ENCODE measurements around the gene NUP93. TPM values are rescaled to one million over a fixed set of nuclear protein-coding genes. Genes with fewer than 3 reads are reported as not detected.
A peak's percentile ranks its signal among the peaks of the same experiment; 100 is the strongest.

Gene NUP93
- total and polyA plus RNA-seq, 2 experiments from 2014 or later, result 23.5 to 35.7 TPM

DNA sequence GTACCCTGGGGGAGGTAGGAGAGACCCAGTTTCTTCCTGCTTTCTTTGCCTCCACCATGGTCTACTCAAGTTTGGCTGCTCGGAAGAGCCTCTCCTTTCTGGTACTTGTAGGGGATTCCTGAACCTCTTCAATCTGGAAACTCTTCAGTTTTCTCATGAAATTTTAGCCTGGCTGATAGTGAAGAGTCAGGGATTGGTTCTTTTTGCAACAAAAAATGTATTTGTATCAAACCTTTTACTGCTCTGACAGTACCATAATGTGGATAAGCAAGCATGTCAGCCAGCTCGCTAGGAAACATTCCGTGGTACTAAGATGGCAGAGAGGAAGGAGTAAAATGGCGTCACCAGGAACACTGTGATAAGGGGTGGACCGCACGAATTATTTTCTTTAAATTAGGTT, 55.4 kb downstream of the NUP93 start:
- Histone ChIP-seq H3K27me3 (no peaks in the 10 kb centered on the region), H3K9me2 (replicated peaks; ENCODE audit: insufficient read depth) (no peaks in the 10 kb centered on the region), H4K20me1 (ENCODE audit: insufficient read depth, poor library complexity, severe bottlenecking) (no peaks in the 10 kb centered on the region), H3K4me2 (no peak overlapping the region), H3K79me2 (peaks cover 6% of the 10 kb centered on the region), H3K27ac (no peak overlapping the region), H3K36me3 (replicated peaks; ENCODE audit: insufficient read depth, low read depth) (no peaks in the 10 kb centered on the region), H3K4me1 (ENCODE audit: insufficient read depth) (peaks cover 10% of the 10 kb centered on the region), H2AFZ (no peak overlapping the region), H3K4me3 (no peak overlapping the region), H3K9me3 (ENCODE audit: low read depth) (no peaks in the 10 kb centered on the region)
- 90% methylated on average over 6 of the region's 6 CpGs for WGBS (ENCODE audit: low lambda C conversion rate, missing lambda C conversion rate)
- DNase-seq (ENCODE audit: low spot score), result no peak
- no peak for TF ChIP-seq EZH2phosphoT487 (IDR thresholded peaks at IDR 0.05; ENCODE audit: low read depth, severe bottlenecking, unreplicated experiment)
- no peak for TF ChIP-seq EZH2 (IDR thresholded peaks at IDR 0.05; ENCODE audit: borderline replicate concordance)
- TF ChIP-seq, protein P1, sequence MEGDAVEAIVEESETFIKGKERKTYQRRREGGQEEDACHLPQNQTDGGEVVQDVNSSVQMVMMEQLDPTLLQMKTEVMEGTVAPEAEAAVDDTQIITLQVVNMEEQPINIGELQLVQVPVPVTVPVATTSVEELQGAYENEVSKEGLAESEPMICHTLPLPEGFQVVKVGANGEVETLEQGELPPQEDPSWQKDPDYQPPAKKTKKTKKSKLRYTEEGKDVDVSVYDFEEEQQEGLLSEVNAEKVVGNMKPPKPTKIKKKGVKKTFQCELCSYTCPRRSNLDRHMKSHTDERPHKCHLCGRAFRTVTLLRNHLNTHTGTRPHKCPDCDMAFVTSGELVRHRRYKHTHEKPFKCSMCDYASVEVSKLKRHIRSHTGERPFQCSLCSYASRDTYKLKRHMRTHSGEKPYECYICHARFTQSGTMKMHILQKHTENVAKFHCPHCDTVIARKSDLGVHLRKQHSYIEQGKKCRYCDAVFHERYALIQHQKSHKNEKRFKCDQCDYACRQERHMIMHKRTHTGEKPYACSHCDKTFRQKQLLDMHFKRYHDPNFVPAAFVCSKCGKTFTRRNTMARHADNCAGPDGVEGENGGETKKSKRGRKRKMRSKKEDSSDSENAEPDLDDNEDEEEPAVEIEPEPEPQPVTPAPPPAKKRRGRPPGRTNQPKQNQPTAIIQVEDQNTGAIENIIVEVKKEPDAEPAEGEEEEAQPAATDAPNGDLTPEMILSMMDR (IDR thresholded peaks at IDR 0.05; ENCODE audit: poor library complexity), result no peak

DNA sequence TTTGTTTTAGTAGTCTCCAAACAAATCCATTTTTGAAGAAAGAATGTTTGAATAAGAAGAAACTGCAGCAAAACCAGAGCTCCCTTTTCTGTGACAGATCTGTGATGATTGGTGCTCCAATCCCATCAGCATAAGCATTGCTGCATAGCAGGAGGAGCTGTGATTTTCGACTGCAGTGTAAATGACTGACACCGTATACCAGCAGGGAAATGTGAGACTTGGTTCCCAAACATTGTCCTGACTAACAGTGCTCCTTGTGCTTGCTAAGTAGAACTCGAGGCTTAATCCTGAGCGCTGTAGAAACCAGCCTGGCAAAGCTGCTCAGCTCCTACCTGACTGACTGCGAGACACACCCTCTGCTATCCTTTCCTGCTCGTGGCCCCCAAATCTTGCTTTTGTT, 57.2 kb downstream of the NUP93 start:
- DNase-seq (ENCODE audit: low spot score), result no peak
- Histone ChIP-seq H3K27ac (no peak overlapping the region), H3K4me3 (no peak overlapping the region), H3K9me2 (replicated peaks; ENCODE audit: insufficient read depth) (no peaks in the 10 kb centered on the region), H2AFZ (no peak overlapping the region), H3K27me3 (no peaks in the 10 kb centered on the region), H4K20me1 (ENCODE audit: insufficient read depth, poor library complexity, severe bottlenecking) (no peaks in the 10 kb centered on the region), H3K79me2 (peaks cover 6% of the 10 kb centered on the region), H3K4me1 (ENCODE audit: insufficient read depth) (peaks cover 10% of the 10 kb centered on the region), H3K4me2 (no peak overlapping the region), H3K36me3 (replicated peaks; ENCODE audit: insufficient read depth, low read depth) (no peaks in the 10 kb centered on the region), H3K9me3 (ENCODE audit: low read depth) (no peaks in the 10 kb centered on the region)
- 58% methylated on average over 6 of the region's 6 CpGs for WGBS (ENCODE audit: low lambda C conversion rate, missing lambda C conversion rate)
- no peak for TF ChIP-seq EZH2 (IDR thresholded peaks at IDR 0.05; ENCODE audit: borderline replicate concordance)
- TF ChIP-seq, protein P1 (IDR thresholded peaks at IDR 0.05; ENCODE audit: poor library complexity), result no peak
- no peak for TF ChIP-seq EZH2phosphoT487 (IDR thresholded peaks at IDR 0.05; ENCODE audit: low read depth, severe bottlenecking, unreplicated experiment)

- Histone ChIP-seq H3K27me3 (no peaks in the 10 kb centered on the region), H4K20me1 (ENCODE audit: insufficient read depth, poor library complexity, severe bottlenecking) (no peaks in the 10 kb centered on the region), H3K4me2 (no peak overlapping the region), H3K79me2 (peaks cover 6% of the 10 kb centered on the region), H3K9me3 (ENCODE audit: low read depth) (no peaks in the 10 kb centered on the region), H3K4me3 (no peak overlapping the region), H3K27ac (no peak overlapping the region), H3K36me3 (replicated peaks; ENCODE audit: insufficient read depth, low read depth) (no peaks in the 10 kb centered on the region), H2AFZ (no peak overlapping the region), H3K4me1 (ENCODE audit: insufficient read depth) (peaks cover 10% of the 10 kb centered on the region), H3K9me2 (replicated peaks; ENCODE audit: insufficient read depth) (no peaks in the 10 kb centered on the region)
- TF ChIP-seq EZH2 (IDR thresholded peaks at IDR 0.05; ENCODE audit: borderline replicate concordance), result no peak
- no peak for TF ChIP-seq EZH2phosphoT487 (IDR thresholded peaks at IDR 0.05; ENCODE audit: low read depth, severe bottlenecking, unreplicated experiment)
- TF ChIP-seq, protein P1 (IDR thresholded peaks at IDR 0.05; ENCODE audit: poor library complexity), result no peak
- DNase-seq (ENCODE audit: low spot score), result no peak
- 86% methylated on average over 4 of the region's 4 CpGs for WGBS (ENCODE audit: low lambda C conversion rate, missing lambda C conversion rate)
These were observed 58.5 kb downstream of the NUP93 start for GRCh38 chr16:56788435-56788834.

GRCh38 chr16:56789360-56789759, 59.4 kb downstream of the NUP93 start:
- H3K4me1 ChIP-seq (ENCODE audit: insufficient read depth), result peaks cover 10% of the 10 kb centered on the region
- no peak overlapping the region for H2AFZ ChIP-seq
- no peaks in the 10 kb centered on the region for H3K27me3 ChIP-seq
- TF ChIP-seq, protein P1 (IDR thresholded peaks at IDR 0.05; ENCODE audit: poor library complexity), result peak; percentile 35
- TF ChIP-seq EZH2phosphoT487 (IDR thresholded peaks at IDR 0.05; ENCODE audit: low read depth, severe bottlenecking, unreplicated experiment), result no peak
- H3K9me2 ChIP-seq (replicated peaks; ENCODE audit: insufficient read depth), result no peaks in the 10 kb centered on the region
- peaks cover 6% of the 10 kb centered on the region for H3K79me2 ChIP-seq
- H3K9me3 ChIP-seq (ENCODE audit: low read depth), result no peaks in the 10 kb centered on the region
- peak; percentile 36 for DNase-seq (ENCODE audit: low spot score)
- no peak overlapping the region for H3K27ac ChIP-seq
- no peak overlapping the region for H3K4me3 ChIP-seq
- no peaks in the 10 kb centered on the region for H3K36me3 ChIP-seq (replicated peaks; ENCODE audit: insufficient read depth, low read depth)
- 93% methylated on average over 5 of the region's 5 CpGs for WGBS (ENCODE audit: low lambda C conversion rate, missing lambda C conversion rate)
- no peaks in the 10 kb centered on the region for H4K20me1 ChIP-seq (ENCODE audit: insufficient read depth, poor library complexity, severe bottlenecking)
- H3K4me2 ChIP-seq, result no peak overlapping the region

All from hepatocyte (in vitro differentiated cells).